Uterus (tissue), 4 donors: ENCODE results near the gene HAGH. TPM values are rescaled to one million over a fixed set of nuclear protein-coding genes. Genes with fewer than 3 reads are reported as not detected.

Experiments used
- DNase-seq, 2 donors: peaks; one replicate each; pipeline ENCODE4 v3.0.0-alpha.2; 2019 to 2020
- H3K27ac ChIP-seq, 2 donors: fragments of 200-600 bp; sonication (generic); 1 replicate in 1 of 2; 2 replicates in 1 of 2; pipeline ENCODE4 v1.5.1; 2016 to 2018
- H3K27me3 ChIP-seq, 2 donors: fragments of 200-600 bp; sonication (generic); one replicate each; pipeline ENCODE4 v1.5.1; 2018 to 2019; ENCODE audit warnings: control low read depth in 1 of 2
- H3K36me3 ChIP-seq, 2 donors: fragments of 200-600 bp; sonication (generic); one replicate each; pipeline ENCODE4 v1.5.1; 2019; ENCODE audit warnings: control low read depth in 1 of 2
- H3K4me1 ChIP-seq, 2 donors: fragments of 200-600 bp; sonication (generic); one replicate each; pipeline ENCODE4 v1.5.1; 2018 to 2019; ENCODE audit warnings: control low read depth in 1 of 2
- H3K4me3 ChIP-seq, 2 donors: fragments of 200-600 bp; sonication (generic); 1 replicate in 1 of 2; 2 replicates in 1 of 2; pipeline ENCODE4 v1.5.1; 2018 to 2019; ENCODE audit warnings: mild to moderate bottlenecking in 1 of 2
- H3K9me3 ChIP-seq, 2 donors: fragments of 200-600 bp; sonication (generic); one replicate each; pipeline ENCODE4 v1.5.1; 2019; ENCODE audit warnings: control low read depth in 1 of 2
- POLR2A ChIP-seq, 2 donors: fragments of 450-650 bp; IDR thresholded peaks; one replicate each; pipeline ENCODE4 v1.6.1; 2016; ENCODE audit warnings: antibody characterized with exemption in 2 of 2, mild to moderate bottlenecking in 1 of 2, moderate library complexity in 1 of 2
- intact Hi-C: fragments of 100-400 bp; cut with DNase I; formaldehyde crosslinking; loops from one replicate; pipeline ENCODE4 v1.15.1; 2023; ENCODE audit warnings: low total_unique reads
- total RNA-seq, 4 donors: library from RNA; depleted of rRNA in 3 of 4; stranded (reverse); fragments of >200 nt in 3 of 4; gene quantifications; one replicate each; pipeline versions ENCODE4 v1.1.0 to v1.2.4, GENCODE V29; 2014 to 2023
- TF ChIP-seq, protein P1 (sequence below), 4 experiments: fragments of 200-600 bp in 2 of 4; fragments of 450-650 bp in 2 of 4; sonication (generic) in 2 of 4; IDR thresholded peaks; one replicate each; pipeline ENCODE4 v1.5.1; 2016 to 2019; ENCODE audit warnings: antibody characterized with exemption in 4 of 4, mild to moderate bottlenecking in 2 of 4, moderate library complexity in 1 of 4
- donor health status: DM: yes; HTN: yes; CAD: no.

Gene HAGH
- total RNA-seq, 4 donors from 2014 or later, result 22.9 to 75.3 (median 34.0) TPM

DNA sequence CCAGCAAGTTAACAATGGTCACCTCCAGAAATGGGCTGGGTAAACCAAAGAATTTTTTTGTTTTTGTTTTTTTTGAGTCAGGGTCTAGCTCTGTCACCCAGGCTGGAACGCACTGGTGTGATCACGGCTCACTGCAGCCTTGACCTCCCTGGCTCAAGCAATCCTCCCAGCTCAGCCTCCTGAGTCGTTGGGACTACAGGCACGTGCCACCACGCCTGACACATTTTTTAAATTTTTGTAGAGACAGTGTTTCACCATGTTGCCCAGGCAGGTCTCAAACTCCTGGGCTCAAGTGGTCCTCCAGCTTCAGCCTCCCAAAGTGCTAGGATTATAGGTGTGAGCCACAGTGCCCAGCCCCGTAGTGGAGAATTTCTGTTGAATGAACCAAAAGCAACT lies 46.0 kb downstream of the HAGH start:
- no peaks in the 10 kb centered on the region for H3K36me3 ChIP-seq
- no peak overlapping the region for H3K27ac ChIP-seq
- no peak for TF ChIP-seq POLR2A (IDR thresholded peaks at IDR 0.05)
- TF ChIP-seq, protein P1, sequence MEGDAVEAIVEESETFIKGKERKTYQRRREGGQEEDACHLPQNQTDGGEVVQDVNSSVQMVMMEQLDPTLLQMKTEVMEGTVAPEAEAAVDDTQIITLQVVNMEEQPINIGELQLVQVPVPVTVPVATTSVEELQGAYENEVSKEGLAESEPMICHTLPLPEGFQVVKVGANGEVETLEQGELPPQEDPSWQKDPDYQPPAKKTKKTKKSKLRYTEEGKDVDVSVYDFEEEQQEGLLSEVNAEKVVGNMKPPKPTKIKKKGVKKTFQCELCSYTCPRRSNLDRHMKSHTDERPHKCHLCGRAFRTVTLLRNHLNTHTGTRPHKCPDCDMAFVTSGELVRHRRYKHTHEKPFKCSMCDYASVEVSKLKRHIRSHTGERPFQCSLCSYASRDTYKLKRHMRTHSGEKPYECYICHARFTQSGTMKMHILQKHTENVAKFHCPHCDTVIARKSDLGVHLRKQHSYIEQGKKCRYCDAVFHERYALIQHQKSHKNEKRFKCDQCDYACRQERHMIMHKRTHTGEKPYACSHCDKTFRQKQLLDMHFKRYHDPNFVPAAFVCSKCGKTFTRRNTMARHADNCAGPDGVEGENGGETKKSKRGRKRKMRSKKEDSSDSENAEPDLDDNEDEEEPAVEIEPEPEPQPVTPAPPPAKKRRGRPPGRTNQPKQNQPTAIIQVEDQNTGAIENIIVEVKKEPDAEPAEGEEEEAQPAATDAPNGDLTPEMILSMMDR (IDR thresholded peaks at IDR 0.05), result no peak
- H3K27me3 ChIP-seq, result no peaks in the 10 kb centered on the region
- DNase-seq, result no peak
- H3K4me3 ChIP-seq, result no peak overlapping the region
- H3K9me3 ChIP-seq, result no peaks in the 10 kb centered on the region
- H3K4me1 ChIP-seq, result peaks cover 0 to 7% of the 10 kb centered on the region in 2 donors
- intact Hi-C loops, result no loop called here

- H3K4me1 ChIP-seq, result peaks cover 0 to 7% of the 10 kb centered on the region in 2 donors
- intact Hi-C loops, result no loop called here
These were observed 46.6 kb downstream of the HAGH start for GRCh38 chr16:1779741-1780676.

DNA sequence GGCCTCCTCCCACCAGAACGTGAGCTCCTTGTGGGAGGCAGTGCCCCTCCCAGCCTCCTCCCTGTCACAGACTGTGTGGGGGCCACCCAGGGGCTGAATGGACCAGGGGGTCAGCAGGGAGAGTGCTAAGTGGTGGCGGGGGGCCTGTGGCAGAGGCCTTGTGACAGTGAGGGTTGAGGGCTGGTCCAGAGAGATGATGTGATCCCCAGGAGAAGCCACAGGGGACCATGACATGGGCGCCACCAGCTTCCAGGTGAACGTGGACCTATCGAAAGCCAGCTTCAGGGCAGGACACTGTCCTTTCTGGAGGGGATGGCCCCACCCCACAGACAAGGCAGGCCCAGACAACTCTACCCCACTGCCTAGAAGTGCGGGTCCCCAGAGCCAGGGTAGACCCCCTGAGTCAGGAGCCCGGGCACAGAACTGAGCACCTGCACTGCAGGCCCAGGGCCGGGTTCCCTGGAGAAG lies 47.4 kb downstream of the HAGH start:
- Histone ChIP-seq H3K27me3 (no peaks in the 10 kb centered on the region), H3K4me1 (peaks cover 0 to 9% of the 10 kb centered on the region in 2 donors), H3K4me3 (no peak overlapping the region), H3K27ac (no peak overlapping the region), H3K9me3 (no peaks in the 10 kb centered on the region), H3K36me3 (no peaks in the 10 kb centered on the region)
- intact Hi-C loops, result no loop called here
- no peak for TF ChIP-seq POLR2A (IDR thresholded peaks at IDR 0.05)
- TF ChIP-seq, protein P1 (IDR thresholded peaks at IDR 0.05), result no peak
- no peak for DNase-seq

More at GRCh38 chr16:1779741-1780676, 46.6 kb downstream of the HAGH start:
- H3K36me3 ChIP-seq, result no peaks in the 10 kb centered on the region
- no peak for DNase-seq
- H3K27ac ChIP-seq, result no peak overlapping the region
- no peaks in the 10 kb centered on the region for H3K9me3 ChIP-seq
- H3K27me3 ChIP-seq, result no peaks in the 10 kb centered on the region
- no peak for TF ChIP-seq POLR2A (IDR thresholded peaks at IDR 0.05)
- TF ChIP-seq, protein P1 (IDR thresholded peaks at IDR 0.05), result no peak
- no peak overlapping the region for H3K4me3 ChIP-seq

DNA sequence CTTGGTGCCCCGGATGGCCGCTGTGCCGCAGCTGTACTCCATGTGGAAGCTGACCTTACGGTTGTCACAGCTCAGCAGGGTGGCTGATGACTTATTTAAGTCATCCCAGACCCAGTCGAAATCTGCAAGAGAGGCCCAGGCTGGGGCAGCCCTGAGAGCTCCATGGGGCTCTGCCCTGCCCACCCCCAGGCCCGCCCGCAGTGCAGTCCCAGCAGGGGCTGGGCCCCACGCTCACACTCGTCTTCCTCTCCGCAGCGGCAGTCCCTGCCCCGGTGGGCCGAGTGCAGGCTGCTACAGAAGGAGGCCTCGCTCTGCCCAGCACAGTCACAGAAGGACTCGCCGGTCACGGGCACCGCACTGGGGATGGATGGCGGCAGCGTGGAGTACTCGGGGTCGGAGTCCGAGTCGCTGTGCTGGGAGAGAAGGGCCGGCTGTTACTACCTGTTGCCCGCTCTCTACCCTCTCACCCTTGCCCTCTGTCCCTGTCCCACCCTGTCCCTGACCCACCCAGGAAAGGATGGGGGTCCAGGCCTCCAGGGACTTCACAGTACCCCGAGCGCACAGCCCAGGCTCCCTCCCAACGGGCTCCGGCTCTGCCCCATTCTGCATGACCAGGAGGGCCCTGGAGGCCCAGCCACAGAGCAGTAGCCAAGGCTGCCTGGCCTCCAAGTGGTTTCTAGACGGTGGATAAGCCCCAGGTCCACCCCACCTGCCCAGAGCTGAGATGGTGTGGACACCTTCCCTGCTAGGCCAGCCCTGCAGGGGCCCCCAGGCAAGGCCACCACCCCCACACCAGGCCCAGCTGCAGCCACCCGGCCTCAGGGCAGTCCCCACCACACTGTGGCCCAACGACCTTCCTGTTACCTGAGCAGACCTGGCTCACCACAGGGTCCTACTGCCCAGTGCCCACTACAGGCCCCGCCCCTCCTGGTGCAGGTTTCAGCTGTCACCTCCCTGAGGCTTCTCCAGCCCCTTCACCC lies 48.1 kb downstream of the HAGH start:
- Histone ChIP-seq H3K27me3 (no peaks in the 10 kb centered on the region), H3K4me3 (no peak overlapping the region), H3K27ac (no peak overlapping the region), H3K36me3 (no peaks in the 10 kb centered on the region), H3K9me3 (no peaks in the 10 kb centered on the region), H3K4me1 (peaks cover 0 to 17% of the 10 kb centered on the region in 2 donors)
- DNase-seq, result no peak
- TF ChIP-seq, protein P1 (IDR thresholded peaks at IDR 0.05), result no peak
- no peak for TF ChIP-seq POLR2A (IDR thresholded peaks at IDR 0.05)
- intact Hi-C loops, result no loop called here
